ENCODE measurements around the gene TMEM108.

- TF ChIP-seq POLR2A (IDR thresholded peaks at IDR 0.05) (no peak), CTCF (IDR thresholded peaks at IDR 0.05) (peak in 3 of 6 experiments; percentile 35 to 46 (median 37))
These were observed 339.2 kb downstream of the TMEM108 start for GRCh38 chr3:133377396-133377795.

All from thyroid gland (tissue), 4 donors.